ENCODE measurements around the gene KIF26B. TPM values are rescaled to one million over a fixed set of nuclear protein-coding genes. Genes with fewer than 3 reads are reported as not detected.

Gene KIF26B
- total RNA-seq, 1 donor from 2014 or later = 3.4 TPM

- H3K36me3 Mint-ChIP-seq (ENCODE audit: low read depth, unreplicated experiment) = no peaks in the 10 kb centered on the region
- no peak for TF ChIP-seq CTCF (IDR thresholded peaks at IDR 0.05; ENCODE audit: unreplicated experiment)
- no peaks in the 10 kb centered on the region for H3K9me3 Mint-ChIP-seq (ENCODE audit: unreplicated experiment)
- H3K4me1 Mint-ChIP-seq (ENCODE audit: unreplicated experiment) = no peaks in the 10 kb centered on the region
- no peak for DNase-seq (ENCODE audit: low spot score)
- no peak overlapping the region for H3K4me3 Mint-ChIP-seq (ENCODE audit: unreplicated experiment)
- H3K27me3 Mint-ChIP-seq (ENCODE audit: unreplicated experiment) = peaks cover 3% of the 10 kb centered on the region
- no peak overlapping the region for H3K27ac Mint-ChIP-seq (ENCODE audit: unreplicated experiment)
Measured at GRCh38 chr1:245486775-245487470, 332.1 kb downstream of the KIF26B start.

GRCh38 chr1:245488346-245489129, 333.8 kb downstream of the KIF26B start:
- Mint-ChIP-seq H3K9me3 (ENCODE audit: unreplicated experiment) (no peaks in the 10 kb centered on the region), H3K27me3 (ENCODE audit: unreplicated experiment) (peaks cover 3% of the 10 kb centered on the region), H3K4me1 (ENCODE audit: unreplicated experiment) (no peaks in the 10 kb centered on the region), H3K27ac (ENCODE audit: unreplicated experiment) (no peak overlapping the region), H3K36me3 (ENCODE audit: low read depth, unreplicated experiment) (no peaks in the 10 kb centered on the region), H3K4me3 (ENCODE audit: unreplicated experiment) (no peak overlapping the region)
- no peak for TF ChIP-seq CTCF (IDR thresholded peaks at IDR 0.05; ENCODE audit: unreplicated experiment)
- DNase-seq (ENCODE audit: low spot score) = no peak

- no peak for TF ChIP-seq CTCF (IDR thresholded peaks at IDR 0.05; ENCODE audit: unreplicated experiment)
- Mint-ChIP-seq H3K9me3 (ENCODE audit: unreplicated experiment) (no peaks in the 10 kb centered on the region), H3K4me1 (ENCODE audit: unreplicated experiment) (no peaks in the 10 kb centered on the region), H3K27ac (ENCODE audit: unreplicated experiment) (no peak overlapping the region), H3K27me3 (ENCODE audit: unreplicated experiment) (peaks cover 3% of the 10 kb centered on the region), H3K4me3 (ENCODE audit: unreplicated experiment) (no peak overlapping the region), H3K36me3 (ENCODE audit: low read depth, unreplicated experiment) (no peaks in the 10 kb centered on the region)
- DNase-seq (ENCODE audit: low spot score) = no peak
Measured at GRCh38 chr1:245489838-245490237, 335.1 kb downstream of the KIF26B start.

- TF ChIP-seq CTCF (IDR thresholded peaks at IDR 0.05; ENCODE audit: unreplicated experiment) = peak; percentile 54
- Mint-ChIP-seq H3K9me3 (ENCODE audit: unreplicated experiment) (no peaks in the 10 kb centered on the region), H3K27me3 (ENCODE audit: unreplicated experiment) (no peaks in the 10 kb centered on the region), H3K36me3 (ENCODE audit: low read depth, unreplicated experiment) (no peaks in the 10 kb centered on the region), H3K4me3 (ENCODE audit: unreplicated experiment) (no peak overlapping the region), H3K27ac (ENCODE audit: unreplicated experiment) (no peak overlapping the region), H3K4me1 (ENCODE audit: unreplicated experiment) (no peaks in the 10 kb centered on the region)
- DNase-seq (ENCODE audit: low spot score) = no peak
Measured at GRCh38 chr1:245493029-245493428, 338.2 kb downstream of the KIF26B start.

GRCh38 chr1:245495681-245496080, 340.9 kb downstream of the KIF26B start:
- H3K27me3 Mint-ChIP-seq (ENCODE audit: unreplicated experiment) = no peaks in the 10 kb centered on the region
- TF ChIP-seq CTCF (IDR thresholded peaks at IDR 0.05; ENCODE audit: unreplicated experiment) = no peak

More at GRCh38 chr1:245495681-245496080, 340.9 kb downstream of the KIF26B start:
- peaks cover 7% of the 10 kb centered on the region for H3K4me1 Mint-ChIP-seq (ENCODE audit: unreplicated experiment)
- H3K4me3 Mint-ChIP-seq (ENCODE audit: unreplicated experiment) = no peak overlapping the region
- no peak for DNase-seq (ENCODE audit: low spot score)
- H3K27ac Mint-ChIP-seq (ENCODE audit: unreplicated experiment) = no peak overlapping the region
- H3K9me3 Mint-ChIP-seq (ENCODE audit: unreplicated experiment) = no peaks in the 10 kb centered on the region
- no peaks in the 10 kb centered on the region for H3K36me3 Mint-ChIP-seq (ENCODE audit: low read depth, unreplicated experiment)
